GM19035 (cell line): Measurements from ENCODE around the gene MYO15B.
A peak's percentile ranks its signal among the peaks of the same experiment; 100 is the strongest.

Experiments
- ATAC-seq: cut with Tn5 transposase; IDR thresholded peaks from one replicate; pipeline ENCODE4 v1.9.1; 2021; ENCODE audit not compliant: unreplicated experiment

The MYO15B gene

GRCh38 chr17:75658237-75658636 lies 70.6 kb downstream of the MYO15B start:
- ATAC-seq, result no peak

- no peak for ATAC-seq
These were observed 73.9 kb downstream of the MYO15B start for GRCh38 chr17:75661531-75661930.

GRCh38 chr17:75662511-75662910 lies 74.9 kb downstream of the MYO15B start:
- no peak for ATAC-seq

- peak; percentile 35 for ATAC-seq
These were observed 76.5 kb downstream of the MYO15B start for GRCh38 chr17:75664099-75664549.

- ATAC-seq, result no peak
These were observed 78.4 kb downstream of the MYO15B start for GRCh38 chr17:75665981-75666380.

GRCh38 chr17:75666959-75667790 lies 79.6 kb downstream of the MYO15B start, which contains the start of the genes RECQL5 and SAP30BP:
Gene RECQL5 (minus strand): TSS chr17:75667154. CDS start chr17:75666557, 597 bp downstream.
Gene SAP30BP (plus strand): TSS chr17:75667338. CDS start chr17:75667373, 35 bp downstream.
- peak; percentile 93 for ATAC-seq

GRCh38 chr17:75667825-75668224 lies 80.2 kb downstream of the MYO15B start:
- ATAC-seq, result no peak

GRCh38 chr17:75668489-75668888 lies 80.9 kb downstream of the MYO15B start:
- no peak for ATAC-seq

- no peak for ATAC-seq
These were observed 83.3 kb downstream of the MYO15B start for GRCh38 chr17:75670868-75671267.

GRCh38 chr17:75672011-75672410 lies 84.4 kb downstream of the MYO15B start:
- ATAC-seq, result no peak

- ATAC-seq, result no peak
These were observed 85.9 kb downstream of the MYO15B start for GRCh38 chr17:75673487-75673886.
